LHCN-M2 (cell line): ENCODE measurements around the gene KCNMA1. TPM values are rescaled to one million over a fixed set of nuclear protein-coding genes. Genes with fewer than 3 reads are reported as not detected.

Experiments used
- DNase-seq: peaks from one replicate; pipeline ENCODE4 v3.0.0-alpha.2; 2012; ENCODE audit warnings: low read depth
- total RNA-seq: library from RNA; depleted of rRNA; stranded (reverse); fragments of >200 nt; gene quantifications from 2 replicates; pipeline ENCODE4 v1.2.3, GENCODE V29; 2014

Gene KCNMA1
- total RNA-seq, 1 experiment from 2014 or later, result 28.6 TPM

- DNase-seq, result no peak
Observed at GRCh38 chr10:77374189-77374656, 263.4 kb downstream of the KCNMA1 start.

GRCh38 chr10:77371848-77372799, 265.5 kb downstream of the KCNMA1 start:
- DNase-seq, result no peak

- DNase-seq, result no peak
Observed at GRCh38 chr10:77371421-77371820, 266.2 kb downstream of the KCNMA1 start.

GRCh38 chr10:77368006-77368405, 269.6 kb downstream of the KCNMA1 start:
- no peak for DNase-seq

- DNase-seq, result no peak
Observed at GRCh38 chr10:77363210-77363609, 274.4 kb downstream of the KCNMA1 start.

- no peak for DNase-seq
Observed at GRCh38 chr10:77361831-77362230, 275.8 kb downstream of the KCNMA1 start.

- no peak for DNase-seq
Observed at GRCh38 chr10:77361426-77361825, 276.2 kb downstream of the KCNMA1 start.

GRCh38 chr10:77360835-77361234, 276.8 kb downstream of the KCNMA1 start:
- peak; percentile 55 for DNase-seq

- no peak for DNase-seq
Observed at GRCh38 chr10:77359950-77360520, 277.6 kb downstream of the KCNMA1 start.

- no peak for DNase-seq
Observed at GRCh38 chr10:77359287-77359691, 278.3 kb downstream of the KCNMA1 start.

- DNase-seq, result no peak
Observed at GRCh38 chr10:77358656-77359055, 279.0 kb downstream of the KCNMA1 start.

GRCh38 chr10:77357611-77358310, 279.8 kb downstream of the KCNMA1 start:
- peak; percentile 80 for DNase-seq

GRCh38 chr10:77357185-77357584, 280.4 kb downstream of the KCNMA1 start:
- no peak for DNase-seq

GRCh38 chr10:77355844-77356243, 281.8 kb downstream of the KCNMA1 start:
- DNase-seq, result peak; percentile 89

- peak; percentile 94 for DNase-seq
Observed at GRCh38 chr10:77351386-77351785, 286.2 kb downstream of the KCNMA1 start.

- peak; percentile 100 for DNase-seq
Observed at GRCh38 chr10:77350711-77351119, 286.9 kb downstream of the KCNMA1 start.

- DNase-seq, result no peak
Observed at GRCh38 chr10:77350134-77350533, 287.5 kb downstream of the KCNMA1 start.

GRCh38 chr10:77349226-77349625, 288.4 kb downstream of the KCNMA1 start:
- no peak for DNase-seq

GRCh38 chr10:77348751-77349150, 288.9 kb downstream of the KCNMA1 start:
- no peak for DNase-seq

- peak; percentile 47 for DNase-seq
Observed at GRCh38 chr10:77348082-77348481, 289.5 kb downstream of the KCNMA1 start.

GRCh38 chr10:77347052-77347451, 290.6 kb downstream of the KCNMA1 start:
- no peak for DNase-seq

- no peak for DNase-seq
Observed at GRCh38 chr10:77341055-77341454, 296.6 kb downstream of the KCNMA1 start.
